Naive thymus-derived CD8-positive, alpha-beta T cell (primary cell): Measurements from ENCODE around the gene ABCA3. TPM values are rescaled to one million over a fixed set of nuclear protein-coding genes. Genes with fewer than 3 reads are reported as not detected.

Experiments
- ATAC-seq, 2 donors: fragments of 150-1000 bp; cut with Tn5 transposase in 1 of 2; sonication (Bioruptor Pico), chemical (Tn5 transposase) in 1 of 2; 1 replicate in 1 of 2; 2 replicates in 1 of 2; pipeline ENCODE4 v1.10.0; 2021; ENCODE audit warnings: mild to moderate bottlenecking in 2 of 2, moderate library complexity in 2 of 2
- POLR2A ChIA-PET: fragments of 350-600 bp; sonication (Branson Sonifier 250); formaldehyde crosslinking; loops from one replicate; lab custom pipeline; 2021; ENCODE audit warnings: antibody characterized with exemption; lab: Charles Lee
- DNase-seq, 10 donors: peaks; one replicate each; pipeline versions ENCODE4 v3.0.0 to v3.0.0-alpha.2; 2020 to 2022
- H3K27ac Mint-ChIP-seq, 10 donors: one replicate each; pipeline ENCODE4 v1.8.0; 2020 to 2022; ENCODE audit warnings: mild to moderate bottlenecking in 10 of 10, mixed read lengths in 10 of 10, moderate library complexity in 4 of 10, inconsistent platforms in 1 of 10
- H3K27me3 Mint-ChIP-seq, 5 donors: one replicate each; pipeline ENCODE4 v1.8.0; 2021 to 2022; ENCODE audit warnings: mixed read lengths in 5 of 5
- H3K36me3 Mint-ChIP-seq, 3 donors: one replicate each; pipeline ENCODE4 v1.8.0; 2020 to 2022; ENCODE audit warnings: mixed read lengths in 3 of 3, mild to moderate bottlenecking in 2 of 3, inconsistent platforms in 1 of 3
- H3K4me1 Mint-ChIP-seq, 4 donors: one replicate each; pipeline ENCODE4 v1.8.0; 2021 to 2022; ENCODE audit warnings: mixed read lengths in 4 of 4
- H3K4me3 Mint-ChIP-seq, 10 donors: one replicate each; pipeline ENCODE4 v1.8.0; 2020 to 2022; ENCODE audit warnings: mild to moderate bottlenecking in 10 of 10, mixed read lengths in 10 of 10, moderate library complexity in 6 of 10, inconsistent platforms in 1 of 10
- H3K9me3 Mint-ChIP-seq, 9 donors: one replicate each; pipeline ENCODE4 v1.8.0; 2020 to 2022; ENCODE audit warnings: mixed read lengths in 9 of 9, mild to moderate bottlenecking in 3 of 9, inconsistent platforms in 1 of 9, moderate library complexity in 1 of 9
- polyA plus RNA-seq, 3 donors: library from polyadenylated mRNA; unstranded; fragments of 300-500 nt; fragmentation: Illumina TruSeq; gene quantifications; one replicate each; pipeline ENCODE4 v1.2.3, GENCODE V29; 2021
- total RNA-seq, 8 experiments: library from RNA in 2 of 8; stranded (reverse) in 2 of 8; gene quantifications; one replicate each; pipeline ENCODE4 v1.2.3 and lab custom pipeline; 2021 to 2026

The ABCA3 gene
- total and polyA plus RNA-seq, 5 experiments from 2014 or later, result 1.2 to 8.2 (median 2.2) TPM

- H3K4me3 Mint-ChIP-seq, result no peak overlapping the region
- no peak for ATAC-seq
- POLR2A ChIA-PET, result no interaction called here
- H3K36me3 Mint-ChIP-seq, result peaks cover 0 to 21% (median 9%) of the 10 kb centered on the region in 3 donors
- no peak overlapping the region for H3K27ac Mint-ChIP-seq
- no peaks in the 10 kb centered on the region for H3K9me3 Mint-ChIP-seq
- H3K27me3 Mint-ChIP-seq, result peaks cover 0 to 6% (median 0%) of the 10 kb centered on the region in 5 donors
- DNase-seq, result no peak
- no peaks in the 10 kb centered on the region for H3K4me1 Mint-ChIP-seq
These were observed 15.3 kb downstream of the ABCA3 start for GRCh38 chr16:2325181-2325580.

- Mint-ChIP-seq H3K4me3 (no peak overlapping the region), H3K27ac (no peak overlapping the region), H3K4me1 (no peaks in the 10 kb centered on the region), H3K9me3 (no peaks in the 10 kb centered on the region), H3K36me3 (peaks cover 0 to 22% (median 9%) of the 10 kb centered on the region in 3 donors), H3K27me3 (peaks cover 0 to 4% (median 0%) of the 10 kb centered on the region in 5 donors)
- POLR2A ChIA-PET, result no interaction called here
- no peak for DNase-seq
- no peak for ATAC-seq
These were observed 16.1 kb downstream of the ABCA3 start for GRCh38 chr16:2324296-2324859.

GRCh38 chr16:2323701-2324100 lies 16.8 kb downstream of the ABCA3 start:
- POLR2A ChIA-PET, result no interaction called here
- no peak for DNase-seq
- no peak overlapping the region for H3K27ac Mint-ChIP-seq
- H3K4me1 Mint-ChIP-seq, result no peaks in the 10 kb centered on the region
- no peak overlapping the region for H3K4me3 Mint-ChIP-seq
- no peaks in the 10 kb centered on the region for H3K9me3 Mint-ChIP-seq
- H3K27me3 Mint-ChIP-seq, result peaks cover 0 to 4% (median 0%) of the 10 kb centered on the region in 5 donors
- no peak for ATAC-seq
- H3K36me3 Mint-ChIP-seq, result peaks cover 0 to 29% (median 9%) of the 10 kb centered on the region in 3 donors

GRCh38 chr16:2319606-2320005 lies 20.9 kb downstream of the ABCA3 start:
- no peak overlapping the region for H3K4me3 Mint-ChIP-seq
- POLR2A ChIA-PET, result interaction anchor here (0.6 kb wide), 1 partner anchor 15 kb away, joined by 4 read pairs; no protein-coding TSS in a partner anchor
- no peaks in the 10 kb centered on the region for H3K27me3 Mint-ChIP-seq
- no peak for ATAC-seq
- H3K27ac Mint-ChIP-seq, result no peak overlapping the region
- peaks cover 0 to 18% (median 3%) of the 10 kb centered on the region in 3 donors for H3K36me3 Mint-ChIP-seq
- no peaks in the 10 kb centered on the region for H3K4me1 Mint-ChIP-seq
- no peak for DNase-seq
- no peaks in the 10 kb centered on the region for H3K9me3 Mint-ChIP-seq

GRCh38 chr16:2317231-2318020 lies 23.1 kb downstream of the ABCA3 start:
- Mint-ChIP-seq H3K4me1 (no peaks in the 10 kb centered on the region), H3K9me3 (no peaks in the 10 kb centered on the region), H3K4me3 (no peak overlapping the region), H3K27ac (no peak overlapping the region), H3K27me3 (no peaks in the 10 kb centered on the region), H3K36me3 (peaks cover 0 to 15% (median 3%) of the 10 kb centered on the region in 3 donors)
- DNase-seq (no peak), ATAC-seq (no peak)
- POLR2A ChIA-PET, result no interaction called here

- DNase-seq (no peak), ATAC-seq (no peak)
- POLR2A ChIA-PET, result no interaction called here
- no peak overlapping the region for H3K4me3 Mint-ChIP-seq
- peak overlapping the region in 1 of 10 donors; percentile 80 for H3K27ac Mint-ChIP-seq
- no peaks in the 10 kb centered on the region for H3K4me1 Mint-ChIP-seq
- H3K9me3 Mint-ChIP-seq, result no peaks in the 10 kb centered on the region
- H3K27me3 Mint-ChIP-seq, result no peaks in the 10 kb centered on the region
- peaks cover 0 to 2% (median 0%) of the 10 kb centered on the region in 3 donors for H3K36me3 Mint-ChIP-seq
These were observed 32.2 kb downstream of the ABCA3 start for GRCh38 chr16:2308089-2308962.

GRCh38 chr16:2299915-2300192 lies 40.7 kb downstream of the ABCA3 start:
- H3K27ac Mint-ChIP-seq, result no peak overlapping the region
- ATAC-seq (no peak), DNase-seq (no peak)
- no peaks in the 10 kb centered on the region for H3K36me3 Mint-ChIP-seq
- no peaks in the 10 kb centered on the region for H3K27me3 Mint-ChIP-seq
- H3K4me1 Mint-ChIP-seq, result peaks cover 0 to 6% (median 5%) of the 10 kb centered on the region in 4 donors
- H3K9me3 Mint-ChIP-seq, result no peaks in the 10 kb centered on the region
- H3K4me3 Mint-ChIP-seq, result no peak overlapping the region
- POLR2A ChIA-PET, result no interaction called here

GRCh38 chr16:2299121-2299914 lies 41.2 kb downstream of the ABCA3 start:
- no peak for ATAC-seq
- H3K27ac Mint-ChIP-seq, result no peak overlapping the region
- H3K4me3 Mint-ChIP-seq, result no peak overlapping the region
- no peaks in the 10 kb centered on the region for H3K27me3 Mint-ChIP-seq
- H3K36me3 Mint-ChIP-seq, result peaks cover 0 to under 1% (median 0%) of the 10 kb centered on the region in 3 donors
- H3K4me1 Mint-ChIP-seq, result peaks cover 0 to 6% (median 5%) of the 10 kb centered on the region in 4 donors
- POLR2A ChIA-PET, result no interaction called here
- DNase-seq, result no peak
- H3K9me3 Mint-ChIP-seq, result no peaks in the 10 kb centered on the region

GRCh38 chr16:2298621-2299020 lies 41.9 kb downstream of the ABCA3 start:
- peaks cover 0 to 6% (median 5%) of the 10 kb centered on the region in 4 donors for H3K4me1 Mint-ChIP-seq
- no peak for DNase-seq
- H3K36me3 Mint-ChIP-seq, result peaks cover 0 to 3% (median 0%) of the 10 kb centered on the region in 3 donors
- no peak overlapping the region for H3K27ac Mint-ChIP-seq
- POLR2A ChIA-PET, result no interaction called here
- no peak for ATAC-seq
- H3K4me3 Mint-ChIP-seq, result no peak overlapping the region
- no peaks in the 10 kb centered on the region for H3K9me3 Mint-ChIP-seq
- no peaks in the 10 kb centered on the region for H3K27me3 Mint-ChIP-seq

- Mint-ChIP-seq H3K4me3 (no peak overlapping the region), H3K27ac (no peak overlapping the region), H3K9me3 (no peaks in the 10 kb centered on the region), H3K4me1 (peaks cover 0 to 6% (median 5%) of the 10 kb centered on the region in 4 donors), H3K27me3 (no peaks in the 10 kb centered on the region), H3K36me3 (peaks cover 0 to 7% (median 0%) of the 10 kb centered on the region in 3 donors)
- DNase-seq (no peak), ATAC-seq (no peak)
- POLR2A ChIA-PET, result no interaction called here
These were observed 43.0 kb downstream of the ABCA3 start for GRCh38 chr16:2297506-2297860.

GRCh38 chr16:2296661-2297505 lies 43.6 kb downstream of the ABCA3 start:
- no peak for ATAC-seq
- no peak for DNase-seq
- POLR2A ChIA-PET, result no interaction called here
- Mint-ChIP-seq H3K9me3 (no peaks in the 10 kb centered on the region), H3K27me3 (no peaks in the 10 kb centered on the region), H3K4me3 (no peak overlapping the region), H3K27ac (peak overlapping the region in 2 of 10 donors; percentile 24 to 43), H3K36me3 (peaks cover 0 to 11% (median 0%) of the 10 kb centered on the region in 3 donors), H3K4me1 (peaks cover 0 to 6% (median 5%) of the 10 kb centered on the region in 4 donors)
